Stimulated activated CD8-positive, alpha-beta memory T cell treated with anti-CD3 and anti-CD28 coated beads, Interleukin-4, amount 100 ng/mL, for 4 hours (primary cell): ENCODE results near the gene COL10A1.
"Not testable (repeated sequence)": the region's sequence is repeated elsewhere in the genome, so short reads cannot be mapped to it uniquely, and the experiment has no call there.

ENCODE experiments used
- DNase-seq, 2 donors: peaks; one replicate each; pipeline ENCODE4 v3.0.0-alpha.2; 2020; ENCODE audit warnings: low read depth in 2 of 2, low spot score in 1 of 2

The COL10A1 gene

GRCh38 chr6:116127771-116128493 lies 2.0 kb upstream of the COL10A1 start:
- DNase-seq: no peak

GRCh38 chr6:116120430-116120829 lies 5.5 kb downstream of the COL10A1 start:
- no peak for DNase-seq

DNA sequence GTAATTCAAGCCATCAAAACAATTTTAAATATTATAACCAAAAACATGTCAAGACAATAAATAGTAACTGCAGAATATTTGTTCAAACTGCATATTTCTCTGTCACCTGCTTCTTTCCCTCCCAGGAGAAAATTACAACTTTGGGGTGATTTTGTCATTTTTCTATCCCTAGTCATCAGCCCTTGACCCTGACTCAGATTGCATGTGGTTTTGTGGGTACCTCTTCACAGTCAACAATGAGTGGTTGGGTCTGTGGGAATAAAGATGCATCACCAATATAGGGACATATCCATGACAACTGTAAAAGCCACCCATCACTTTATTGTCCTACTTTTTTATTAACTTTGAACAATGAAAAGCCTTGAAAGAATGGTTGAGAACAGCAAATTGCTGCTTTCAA lies 7.3 kb downstream of the COL10A1 start:
- no peak for DNase-seq

GRCh38 chr6:116115781-116116180 lies 10.2 kb downstream of the COL10A1 start:
- no peak for DNase-seq

- DNase-seq: no peak
These were observed 12.5 kb downstream of the COL10A1 start for GRCh38 chr6:116113386-116113785.

- no peak for DNase-seq
These were observed 14.1 kb downstream of the COL10A1 start for GRCh38 chr6:116111552-116112528.

DNA sequence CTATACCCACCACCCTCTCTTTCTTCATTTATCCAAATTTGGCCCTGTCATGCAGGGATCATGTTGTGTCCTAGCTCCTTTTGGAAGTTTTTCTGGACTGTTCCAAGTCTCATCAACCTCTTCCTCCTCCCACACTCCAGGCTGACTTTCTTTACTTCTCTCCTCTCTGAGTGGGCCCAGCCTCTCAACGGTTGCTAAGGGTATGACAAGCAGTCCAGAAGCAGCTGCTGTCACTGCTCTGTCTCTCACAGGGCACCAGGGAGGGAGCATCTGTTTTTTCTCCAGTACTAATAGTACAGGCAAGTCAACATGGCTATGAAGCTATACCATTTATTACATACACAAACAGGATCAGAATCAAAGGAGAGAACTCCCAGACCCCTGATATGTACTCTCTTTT lies 17.1 kb downstream of the COL10A1 start:
- DNase-seq: no peak

DNA sequence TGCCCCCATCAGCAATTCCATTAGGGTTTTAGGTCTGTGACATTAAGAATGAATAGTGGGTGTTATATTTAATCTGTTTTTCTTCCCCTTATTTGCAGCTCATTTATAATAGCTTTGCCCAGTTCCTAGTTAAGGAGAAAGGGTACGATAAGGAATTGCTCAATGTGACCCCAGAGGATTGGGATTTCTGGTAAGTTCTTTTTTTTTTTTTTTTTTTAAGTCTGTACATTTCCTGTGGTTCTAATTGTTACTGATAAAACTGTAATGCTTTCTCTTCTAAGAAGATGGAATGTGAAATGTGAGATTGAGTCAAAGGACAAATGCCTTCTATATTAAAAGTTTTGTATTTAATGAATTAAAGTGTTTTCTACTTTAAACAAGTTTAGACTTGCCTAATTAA lies 19.8 kb downstream of the COL10A1 start:
- no peak for DNase-seq

GRCh38 chr6:116105247-116105646 lies 20.7 kb downstream of the COL10A1 start:
- no peak for DNase-seq

- DNase-seq: no peak
These were observed 21.3 kb downstream of the COL10A1 start for GRCh38 chr6:116104636-116105035.

DNA sequence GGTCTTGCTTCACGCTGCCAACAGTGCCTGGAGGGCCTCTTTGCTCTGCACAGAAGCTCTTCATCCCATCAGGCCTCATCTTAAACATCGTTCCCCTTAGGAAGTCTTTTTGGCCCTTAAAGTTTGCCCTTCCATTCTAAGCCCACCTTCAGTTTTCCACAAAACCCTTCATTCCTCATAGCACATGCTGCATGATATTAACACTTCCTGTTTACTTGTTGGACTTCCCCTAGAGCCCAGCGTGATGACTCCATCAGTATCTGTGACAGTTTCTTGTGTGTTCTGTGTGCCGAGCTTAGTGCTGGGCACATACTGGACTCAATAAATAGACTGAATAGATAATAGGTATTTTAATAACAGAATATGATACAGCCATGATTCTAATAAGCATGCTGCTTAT lies 23.1 kb downstream of the COL10A1 start:
- no peak for DNase-seq

DNA sequence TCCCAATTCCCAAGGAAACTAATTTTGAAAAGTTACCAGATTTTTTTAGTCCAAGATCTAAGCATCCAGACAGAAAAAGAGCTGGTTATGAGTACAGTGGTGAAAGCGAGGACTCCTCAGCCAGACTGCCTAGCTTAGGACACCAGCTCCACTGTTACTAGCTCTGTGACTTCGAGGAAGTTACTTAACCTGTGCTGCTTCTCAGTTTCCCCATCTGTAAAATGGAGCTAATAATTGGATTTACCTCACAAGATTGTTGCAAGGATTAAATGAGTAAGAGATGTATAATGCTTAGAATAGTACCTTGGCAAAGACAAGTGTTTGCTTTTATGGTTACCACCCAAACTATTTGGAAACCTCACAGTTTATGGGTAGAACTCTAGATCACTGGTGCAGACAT lies 24.1 kb downstream of the COL10A1 start:
- no peak for DNase-seq

- DNase-seq: no peak
These were observed 24.6 kb downstream of the COL10A1 start for GRCh38 chr6:116101302-116101718.

GRCh38 chr6:116100419-116101301 lies 25.3 kb downstream of the COL10A1 start, which contains the start of gene NT5DC1:
NT5DC1 (plus strand) TSS chr6:116100853; CDS start chr6:116100931, 78 bp downstream.
- peak; percentile 51 to 69 for DNase-seq

- no peak for DNase-seq
These were observed 26.9 kb downstream of the COL10A1 start for GRCh38 chr6:116099036-116099435.

DNA sequence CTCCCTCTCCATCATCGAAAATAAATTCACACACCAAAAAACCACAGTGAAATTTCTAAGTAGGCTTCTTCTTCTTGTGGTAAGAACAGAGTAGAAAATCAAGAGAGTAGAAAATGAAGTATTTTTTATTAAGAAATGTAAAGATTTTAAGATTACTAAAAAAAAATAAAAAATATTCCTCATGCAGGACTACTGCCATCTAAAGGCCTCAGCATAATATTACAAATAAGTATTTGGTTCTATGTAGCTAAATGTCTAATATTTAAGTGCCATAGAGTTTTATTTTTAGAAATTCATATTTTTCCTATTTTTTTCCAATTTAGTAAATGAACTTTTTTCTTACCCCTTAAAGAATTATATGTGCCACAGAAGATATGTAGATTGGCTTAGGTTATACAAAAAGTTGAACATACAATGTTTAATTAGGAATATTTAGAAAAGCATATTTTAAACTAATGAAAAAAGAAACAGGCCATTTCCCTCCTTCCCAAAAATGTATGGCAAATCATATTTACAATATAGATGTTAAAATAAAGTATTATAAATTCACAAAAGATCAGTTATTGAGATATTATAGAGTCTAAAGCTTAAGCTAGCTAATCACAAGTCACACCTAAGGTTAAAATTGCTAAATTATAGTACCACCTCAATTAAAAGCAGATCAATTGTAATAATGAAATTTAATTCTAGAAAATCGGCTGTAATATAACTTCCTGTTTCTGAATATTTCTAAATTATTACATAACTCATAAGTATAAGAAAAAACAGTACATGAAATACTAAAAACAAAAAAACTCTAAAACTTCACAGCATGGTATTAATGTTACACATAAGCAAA lies 28.7 kb downstream of the COL10A1 start:
- no peak for DNase-seq

DNA sequence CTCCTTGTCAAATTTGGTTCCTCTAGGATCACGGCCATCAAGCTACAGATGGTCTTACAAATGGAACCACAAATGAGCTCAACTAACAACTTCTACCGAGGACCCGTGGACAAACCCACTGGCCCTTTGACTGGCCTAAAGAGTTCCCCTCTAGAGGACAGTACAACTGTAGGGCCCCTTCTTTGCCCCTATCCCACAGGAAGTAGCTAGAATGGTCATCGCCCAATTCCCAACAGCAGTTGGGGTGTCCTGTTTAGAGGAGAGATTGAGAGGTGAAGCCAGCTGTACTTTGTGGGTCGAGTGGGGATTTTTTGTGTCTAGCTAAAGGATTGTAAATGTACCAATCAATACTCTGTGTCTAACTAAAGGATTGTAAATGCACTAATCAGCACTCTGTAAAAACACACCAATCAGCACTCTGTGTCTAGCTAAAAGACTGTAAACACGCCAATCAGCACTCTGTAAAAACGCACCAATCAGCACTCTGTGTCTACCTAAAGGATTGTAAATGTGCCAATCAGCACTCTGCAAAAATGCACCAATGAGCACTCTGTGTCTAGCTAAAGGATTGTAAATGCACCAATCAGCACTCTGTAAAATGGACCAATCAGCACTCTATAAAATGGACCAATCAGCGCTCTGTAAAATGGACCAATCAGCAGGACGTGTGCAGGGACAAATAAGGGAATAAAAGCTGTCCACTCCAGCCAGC lies 29.7 kb downstream of the COL10A1 start:
- DNase-seq: not testable (repeated sequence)

DNA sequence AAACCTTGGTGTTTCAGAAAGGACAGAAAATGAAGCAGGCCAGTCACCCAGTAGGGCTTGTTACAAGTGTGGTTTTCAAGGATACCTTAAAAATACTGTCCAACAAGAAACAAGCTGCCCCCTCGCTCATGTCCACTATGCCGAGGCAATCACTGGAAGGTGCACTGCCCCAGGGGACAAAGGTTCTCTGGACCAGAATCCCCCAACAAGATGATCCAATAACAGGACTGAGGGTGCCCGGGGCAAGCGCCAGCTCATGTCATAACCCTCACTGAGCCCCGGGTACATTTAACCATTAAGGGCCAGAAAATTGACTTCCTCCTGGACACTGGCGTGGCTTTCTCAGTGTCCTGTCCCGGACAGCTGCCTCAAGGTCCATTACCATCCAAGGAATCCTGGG lies 31.9 kb downstream of the COL10A1 start:
- DNase-seq: no peak

GRCh38 chr6:116090251-116090650 lies 35.7 kb downstream of the COL10A1 start:
- no peak for DNase-seq

DNA sequence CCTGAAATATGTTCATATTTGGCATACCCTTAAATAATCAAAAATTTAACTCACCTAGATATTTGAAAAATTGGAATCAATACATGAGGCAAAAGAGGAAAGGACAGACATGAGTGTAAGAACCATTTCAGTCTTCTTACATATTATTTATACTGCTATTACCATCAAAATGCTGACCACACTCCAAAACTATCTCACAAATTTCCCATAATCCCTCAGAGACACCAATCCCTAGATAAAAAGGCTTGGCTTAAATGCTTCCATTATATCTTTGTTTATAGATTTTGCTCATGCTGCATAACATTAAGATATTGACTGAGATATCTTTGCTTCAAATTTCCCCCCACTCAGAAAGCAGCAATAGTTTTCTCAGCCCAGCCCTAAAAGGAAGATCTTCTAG lies 37.0 kb downstream of the COL10A1 start:
- DNase-seq: no peak
